ENCODE measurements around the gene VPS36. TPM values are rescaled to one million over a fixed set of nuclear protein-coding genes. Genes with fewer than 3 reads are reported as not detected.

The VPS36 gene
- total and polyA plus RNA-seq, 2 of the 4 experiments (the other 2 are of a cell fraction): 14.8 to 16.7 TPM

GRCh38 chr13:52459668-52460067 is 9.2 kb upstream of the VPS36 start:
- TF ChIP-seq MAZ (IDR thresholded peaks at IDR 0.05; ENCODE audit: borderline replicate concordance, low read depth, low read length): no peak
- no peak for TF ChIP-seq RCOR1 (IDR thresholded peaks at IDR 0.05; ENCODE audit: insufficient replicate concordance, low read length)
- no peak for TF ChIP-seq SMC3 (IDR thresholded peaks at IDR 0.05; ENCODE audit: low read depth, low read length)
- TF ChIP-seq MAFK (IDR thresholded peaks at IDR 0.05; ENCODE audit: low read depth, low read length): no peak
- no peak for TF ChIP-seq ELK1 (IDR thresholded peaks at IDR 0.05; ENCODE audit: borderline replicate concordance, low read depth, low read length)
- no peak for TF ChIP-seq FOS (IDR thresholded peaks at IDR 0.05; ENCODE audit: low read depth, low read length)
- TF ChIP-seq MXI1 (IDR thresholded peaks at IDR 0.05; ENCODE audit: borderline replicate concordance, low read depth, low read length): no peak
- TF ChIP-seq RFX5 (IDR thresholded peaks at IDR 0.05; ENCODE audit: low read depth, low read length): no peak
- TF ChIP-seq USF2 (IDR thresholded peaks at IDR 0.05; ENCODE audit: low read depth, low read length): no peak
- no peak for TF ChIP-seq POLR2A (IDR thresholded peaks at IDR 0.05; ENCODE audit: low read depth, low read length)
- TF ChIP-seq RAD21 (IDR thresholded peaks at IDR 0.05; ENCODE audit: low read length): no peak
- no peak for TF ChIP-seq BHLHE40 (IDR thresholded peaks at IDR 0.05; ENCODE audit: low read depth, low read length)
- TF ChIP-seq CEBPB (IDR thresholded peaks at IDR 0.05; ENCODE audit: low read depth, low read length): no peak
- no peak for TF ChIP-seq NFE2L2 (IDR thresholded peaks at IDR 0.05; ENCODE audit: low read depth, low read length)
- no peak for TF ChIP-seq CTCF (conservative IDR thresholded peaks at IDR 0.05; ENCODE audit: low read depth, low read length)
- TF ChIP-seq CHD1 (IDR thresholded peaks at IDR 0.05; ENCODE audit: low read depth, low read length): no peak
- H2AK5ac ChIP-seq (ENCODE audit: low read depth, low read length): no peak overlapping the region
- POLR2A ChIA-PET (ENCODE audit: unreplicated experiment): no interaction called here
- H2BK5ac ChIP-seq (ENCODE audit: low read depth, low read length, poor library complexity, severe bottlenecking): no peak overlapping the region
- no peak overlapping the region for H3K14ac ChIP-seq (replicated peaks; ENCODE audit: low read depth, low read length)
- CTCF ChIA-PET: interaction anchor here (1.0 kb wide), 1 partner anchor 9 kb away, joined by 4 read pairs; the partner anchor contains the start of gene VPS36
- in situ Hi-C loops (cut with MboI; ENCODE audit: low sequenced_read_pairs) (loop anchor here (10.0 to 25.0 kb wide), 3 partner anchors 195 to 447 kb away; partner anchors contain the start of genes ALG11, ATP7B, SUGT1 and UTP14C), intact Hi-C loops (cut with micrococcal nuclease) (loop anchor here (5.0 to 10.0 kb wide), 2 partner anchors 193 to 1005 kb away; partner anchors contain the start of genes INTS6 and SUGT1), dilution Hi-C loops (cut with HindIII; ENCODE audit: low sequenced_read_pairs, unreplicated experiment) (no loop called here)
- no CpG with 5 or more reads among the region's 6 CpGs for WGBS, 2 experiments (ENCODE audit: extremely low coverage in 2 of 2, insufficient read length in 1 of 2)
- 0 out of 2 replicates have a peak overlapping the region, but pooled peaks have one; percentile 10 for H3K23ac ChIP-seq (ENCODE audit: low read depth, low read length)
- no peaks in the 10 kb centered on the region for H3K9me3 ChIP-seq (ENCODE audit: control insufficient read depth, insufficient read depth, low read length)
- H3K4me1 ChIP-seq (ENCODE audit: control insufficient read depth, insufficient read depth, low read length): no peaks in the 10 kb centered on the region
- H3K4ac ChIP-seq (ENCODE audit: low read depth, low read length): no peak overlapping the region
- no peaks in the 10 kb centered on the region for H3K27me3 ChIP-seq (ENCODE audit: control insufficient read depth, insufficient read depth, low read length)
- H3K9ac ChIP-seq (ENCODE audit: low read depth, low read length): no peak overlapping the region
- no peaks in the 10 kb centered on the region; the same call in 1 of the 2 replicates for H4K20me1 ChIP-seq (ENCODE audit: insufficient read depth, low read length)
- no peak overlapping the region for H3K56ac ChIP-seq (ENCODE audit: extremely low read depth, insufficient read depth, low read length)
- H3K36me3 ChIP-seq (ENCODE audit: control insufficient read depth, insufficient read depth, low read length): no peaks in the 10 kb centered on the region; the same call in 1 of the 2 replicates
- ATAC-seq (ENCODE audit: low read depth) (no peak), DNase-seq (peak; percentile 86)
- no peak overlapping the region for H4K91ac ChIP-seq (ENCODE audit: insufficient read depth, low read depth, low read length)
- no peak overlapping the region for H3K18ac ChIP-seq (ENCODE audit: low read depth, low read length)
- no peak overlapping the region for H3K27ac ChIP-seq (ENCODE audit: insufficient read depth, low read length)
- no peak overlapping the region for H2BK120ac ChIP-seq (ENCODE audit: low read depth, low read length)
- H4K5ac ChIP-seq (ENCODE audit: low read depth, low read length): no peak overlapping the region
- no peak overlapping the region for H2AK9ac ChIP-seq (replicated peaks; ENCODE audit: low read depth, low read length, poor library complexity)
- no peaks in the 10 kb centered on the region for H3K9me1 ChIP-seq (ENCODE audit: insufficient read depth, low read length)
- no peak overlapping the region for H3K4me2 ChIP-seq (ENCODE audit: low read depth, low read length)
- no peak overlapping the region for H2BK15ac ChIP-seq (ENCODE audit: low read depth, low read length)
- no peak overlapping the region for H2BK20ac ChIP-seq (ENCODE audit: low read depth, low read length)
- BruUV-seq (replicated peaks): no TSS peak
- H3K4me3 ChIP-seq (ENCODE audit: insufficient read depth, low read depth, low read length): no peak overlapping the region
- H2AFZ ChIP-seq (replicated peaks; ENCODE audit: low read length, poor library complexity): no peak overlapping the region
- peaks cover 10 to 29% of the 10 kb centered on the region in 2 experiments for H3K79me1 ChIP-seq (ENCODE audit: low read depth in 1 of 2, low read length in 2 of 2)
- no peak overlapping the region for H4K8ac ChIP-seq (ENCODE audit: low read depth in 2 of 2, low read length in 2 of 2)

Measured in IMR-90 (cell line).